Measurements from ENCODE around the gene TTYH2. TPM values are rescaled to one million over a fixed set of nuclear protein-coding genes. Genes with fewer than 3 reads are reported as not detected.
"Not testable (repeated sequence)": the region's sequence is repeated elsewhere in the genome, so short reads cannot be mapped to it uniquely, and the experiment has no call there.

TTYH2 gene
- total and polyA plus RNA-seq, 7 experiments from 2014 or later, result 1.9 to 15.8 (median 9.8) TPM

DNA sequence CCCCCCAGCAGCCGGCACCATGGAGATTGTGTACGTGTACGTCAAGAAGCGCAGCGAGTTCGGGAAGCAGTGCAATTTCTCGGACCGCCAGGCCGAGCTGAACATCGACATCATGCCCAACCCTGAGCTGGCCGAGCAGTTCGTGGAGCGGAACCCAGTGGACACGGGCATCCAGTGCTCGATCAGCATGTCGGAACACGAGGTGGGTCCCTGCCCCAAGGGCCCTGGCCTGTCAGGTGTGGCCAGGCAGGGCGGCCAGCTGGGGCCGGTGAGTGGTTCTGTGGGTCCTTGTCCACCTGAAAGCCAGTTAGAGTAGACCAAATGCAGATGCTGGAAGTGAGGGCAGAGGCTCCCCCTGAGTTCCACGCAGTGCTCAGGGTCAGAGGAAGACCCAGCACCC, 68.4 kb downstream of the TTYH2 start:
- Mint-ChIP-seq H3K9me3 (peaks cover 0 to 3% (median 0%) of the 10 kb centered on the region in 11 donors), H3K27me3 (no peaks in the 10 kb centered on the region), H3K36me3 (peaks cover 0 to 6% (median 0%) of the 10 kb centered on the region in 5 donors), H3K27ac (peak overlapping the region in 7 of 9 donors; percentile 85 to 98 (median 96)), H3K4me1 (peaks cover 14 to 62% (median 35%) of the 10 kb centered on the region in 7 donors), H3K4me3 (no peak overlapping the region)
- no peaks in the 10 kb centered on the region for H3K27me3 ChIP-seq (ENCODE audit: control insufficient read depth in 2 of 2, insufficient read depth in 2 of 2, low read length in 2 of 2)
- H3K4me1 ChIP-seq (ENCODE audit: control insufficient read depth in 2 of 2, insufficient read depth in 2 of 2, low read length in 2 of 2), result peaks cover 42 to 50% of the 10 kb centered on the region in 2 donors
- CTCF ChIA-PET, result interaction anchor here (0.8 to 1.0 kb wide), 2 partner anchors 8 to 14 kb away, joined by 3 to 4 read pairs; no protein-coding TSS in a partner anchor
- ATAC-seq (no peak), DNase-seq (no peak)
- no peak overlapping the region for H3K27ac ChIP-seq (ENCODE audit: low read depth, low read length)
- no peaks in the 10 kb centered on the region for H3K9me3 ChIP-seq (ENCODE audit: control insufficient read depth in 2 of 3, low read length in 3 of 3)
- H3K36me3 ChIP-seq (ENCODE audit: control insufficient read depth in 2 of 3, insufficient read depth in 3 of 3, low read length in 3 of 3), result no peaks in the 10 kb centered on the region
- POLR2A ChIA-PET, result interaction anchor here (0.8 to 3.6 kb wide), 4 partner anchors 14 to 193 kb away, joined by 3 to 16 read pairs (median 3); partner anchors contain the start of gene RPL38
- H3K4me3 ChIP-seq (ENCODE audit: low read length), result no peak overlapping the region
- intact Hi-C loops (cut with micrococcal nuclease), result loop anchor here in 1 of 2 donors (5.0 kb wide), 1 partner anchor 69 kb away; the partner anchor contains the start of gene TTYH2

GRCh38 chr17:74282274-74282586, 68.9 kb downstream of the TTYH2 start:
- H3K9me3 ChIP-seq (ENCODE audit: control insufficient read depth in 2 of 3, low read length in 3 of 3); H3K27ac ChIP-seq (ENCODE audit: low read depth, low read length); H3K27me3 Mint-ChIP-seq; DNase-seq; H3K36me3 Mint-ChIP-seq; H3K9me3 Mint-ChIP-seq; H3K36me3 ChIP-seq (ENCODE audit: control insufficient read depth in 2 of 3, insufficient read depth in 3 of 3, low read length in 3 of 3); H3K27me3 ChIP-seq (ENCODE audit: control insufficient read depth in 2 of 2, insufficient read depth in 2 of 2, low read length in 2 of 2); ATAC-seq: not testable (repeated sequence)
- POLR2A ChIA-PET, result interaction anchor here (0.8 to 3.6 kb wide), 4 partner anchors 15 to 192 kb away, joined by 3 to 16 read pairs (median 3); partner anchors contain the start of gene RPL38
- peaks cover 14 to 64% (median 35%) of the 10 kb centered on the region in 7 donors for H3K4me1 Mint-ChIP-seq
- H3K4me3 Mint-ChIP-seq, result peak overlapping the region in 4 of 10 donors; percentile 41 to 83 (median 65)
- H3K4me1 ChIP-seq (ENCODE audit: control insufficient read depth in 2 of 2, insufficient read depth in 2 of 2, low read length in 2 of 2), result peaks cover 42 to 50% of the 10 kb centered on the region in 2 donors
- CTCF ChIA-PET, result interaction anchor here (0.8 to 1.3 kb wide), 2 partner anchors 8 to 17 kb away, joined by 3 to 5 read pairs; no protein-coding TSS in a partner anchor
- intact Hi-C loops (cut with micrococcal nuclease), result loop anchor here in 1 of 2 donors (5.0 kb wide), 1 partner anchor 70 kb away; the partner anchor contains the start of gene TTYH2
- H3K4me3 ChIP-seq (ENCODE audit: low read length), result peak overlapping the region; percentile 10
- H3K27ac Mint-ChIP-seq, result peak overlapping the region; percentile 85 to 98 (median 95)

DNA sequence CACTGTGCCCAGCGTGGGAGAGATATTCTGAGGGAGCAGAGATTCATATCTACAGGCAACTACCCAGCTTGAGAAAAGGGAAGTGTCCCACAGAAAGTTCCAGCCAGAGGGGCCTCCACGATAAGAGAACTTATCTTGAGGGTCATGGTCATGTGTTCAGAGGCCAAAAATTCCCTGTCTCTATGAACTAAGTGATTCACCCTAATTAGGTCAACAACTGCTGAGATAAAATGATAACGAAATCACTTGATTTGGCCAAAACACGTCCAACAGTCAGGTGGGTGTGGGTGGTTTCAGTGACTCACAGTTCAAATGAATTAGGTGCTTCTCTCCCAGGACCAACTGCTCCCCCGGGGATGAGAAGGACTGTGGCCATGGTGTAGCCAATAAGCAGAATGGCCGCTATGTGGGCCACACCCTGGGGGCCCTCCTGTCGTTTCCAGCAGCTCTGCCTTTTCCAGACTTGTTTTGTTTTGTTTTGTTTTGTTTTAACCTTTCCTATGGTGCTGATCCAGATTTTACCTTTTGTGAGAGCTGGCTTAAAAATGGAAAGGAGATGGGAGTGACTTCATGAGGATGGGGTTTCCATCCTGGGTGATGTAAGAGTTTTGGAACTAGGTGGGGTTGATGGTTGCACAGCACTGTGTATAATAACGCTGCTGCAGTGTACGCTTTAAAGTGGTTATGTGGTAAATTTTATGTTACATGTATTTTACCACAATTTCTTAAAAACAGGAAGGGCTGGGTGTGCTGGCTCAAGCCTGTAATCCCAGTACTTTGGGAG, 69.4 kb downstream of the TTYH2 start:
- peak in 8 of 9 donors; percentile 19 to 69 (median 58) for DNase-seq
- intact Hi-C loops (cut with micrococcal nuclease), result loop anchor here (1.0 to 5.0 kb wide), 2 partner anchors 14 to 70 kb away; partner anchors contain the start of gene TTYH2 (in 1 of the 2)
- POLR2A ChIA-PET, result interaction anchor here (1.0 to 1.6 kb wide), 2 partner anchors 15 to 79 kb away, joined by 3 read pairs; partner anchors contain the start of gene RPL38
- peak overlapping the region; percentile 85 to 98 (median 95) for H3K27ac Mint-ChIP-seq
- peaks cover 0 to 6% (median 0%) of the 10 kb centered on the region in 5 donors for H3K36me3 Mint-ChIP-seq
- peaks cover 14 to 63% (median 35%) of the 10 kb centered on the region in 7 donors for H3K4me1 Mint-ChIP-seq
- H3K36me3 ChIP-seq (ENCODE audit: control insufficient read depth in 2 of 3, insufficient read depth in 3 of 3, low read length in 3 of 3), result no peaks in the 10 kb centered on the region
- peaks cover 0 to 3% (median 0%) of the 10 kb centered on the region in 11 donors for H3K9me3 Mint-ChIP-seq
- no peaks in the 10 kb centered on the region for H3K27me3 Mint-ChIP-seq
- peak overlapping the region; percentile 10 for H3K4me3 ChIP-seq (ENCODE audit: low read length)
- peak overlapping the region; percentile 36 to 83 (median 52) for H3K4me3 Mint-ChIP-seq
- H3K27ac ChIP-seq (ENCODE audit: low read depth, low read length), result no peak overlapping the region
- H3K27me3 ChIP-seq (ENCODE audit: control insufficient read depth in 2 of 2, insufficient read depth in 2 of 2, low read length in 2 of 2), result no peaks in the 10 kb centered on the region
- peak; percentile 74 for ATAC-seq
- CTCF ChIA-PET, result interaction anchor here (1.3 kb wide), 1 partner anchor 16 kb away, joined by 5 read pairs; no protein-coding TSS in a partner anchor
- peaks cover 42 to 50% of the 10 kb centered on the region in 2 donors for H3K4me1 ChIP-seq (ENCODE audit: control insufficient read depth in 2 of 2, insufficient read depth in 2 of 2, low read length in 2 of 2)
- H3K9me3 ChIP-seq (ENCODE audit: control insufficient read depth in 2 of 3, low read length in 3 of 3), result no peaks in the 10 kb centered on the region

GRCh38 chr17:74283371-74283673, 70.0 kb downstream of the TTYH2 start:
- Histone ChIP-seq H3K4me1 (ENCODE audit: control insufficient read depth in 2 of 2, insufficient read depth in 2 of 2, low read length in 2 of 2) (peaks cover 42 to 50% of the 10 kb centered on the region in 2 donors), H3K9me3 (ENCODE audit: control insufficient read depth in 2 of 3, low read length in 3 of 3) (no peaks in the 10 kb centered on the region), H3K36me3 (ENCODE audit: control insufficient read depth in 2 of 3, insufficient read depth in 3 of 3, low read length in 3 of 3) (no peaks in the 10 kb centered on the region), H3K27me3 (ENCODE audit: control insufficient read depth in 2 of 2, insufficient read depth in 2 of 2, low read length in 2 of 2) (no peaks in the 10 kb centered on the region), H3K4me3 (ENCODE audit: low read length) (no peak overlapping the region), H3K27ac (ENCODE audit: low read depth, low read length) (no peak overlapping the region)
- Mint-ChIP-seq H3K36me3 (peaks cover 0 to 6% (median 0%) of the 10 kb centered on the region in 5 donors), H3K4me3 (peak overlapping the region in 7 of 10 donors; percentile 29 to 83 (median 53)), H3K9me3 (peaks cover 0 to 3% (median 0%) of the 10 kb centered on the region in 11 donors), H3K4me1 (peaks cover 14 to 64% (median 35%) of the 10 kb centered on the region in 7 donors), H3K27me3 (no peaks in the 10 kb centered on the region), H3K27ac (peak overlapping the region; percentile 85 to 98 (median 95))
- ChIA-PET CTCF (interaction anchor here (1.3 kb wide), 1 partner anchor 15 kb away, joined by 5 read pairs; no protein-coding TSS in a partner anchor), POLR2A (interaction anchor here (1.2 kb wide), 1 partner anchor 72 kb away, joined by 4 read pairs; no protein-coding TSS in a partner anchor)
- intact Hi-C loops (cut with micrococcal nuclease), result loop anchor here (1.0 to 5.0 kb wide), 2 partner anchors 13 to 71 kb away; partner anchors contain the start of gene TTYH2 (in 1 of the 2)
- DNase-seq (no peak), ATAC-seq (no peak)

GRCh38 chr17:74287031-74287602, 73.7 kb downstream of the TTYH2 start:
- Mint-ChIP-seq H3K27me3 (no peaks in the 10 kb centered on the region), H3K9me3 (peaks cover 0 to 3% (median 0%) of the 10 kb centered on the region in 11 donors), H3K27ac (peak overlapping the region in 2 of 9 donors; percentile 47 to 82), H3K4me1 (peaks cover 9 to 51% (median 22%) of the 10 kb centered on the region in 7 donors), H3K4me3 (no peak overlapping the region), H3K36me3 (peaks cover 0 to 3% (median 0%) of the 10 kb centered on the region in 5 donors)
- no peak for ATAC-seq
- ChIA-PET POLR2A (interaction anchor here (0.6 kb wide), 1 partner anchor 11 kb away, joined by 3 read pairs; no protein-coding TSS in a partner anchor), CTCF (interaction anchor here (0.9 kb wide), 1 partner anchor 14 kb away, joined by 3 read pairs; no protein-coding TSS in a partner anchor)
- Histone ChIP-seq H3K27ac (ENCODE audit: low read depth, low read length) (no peak overlapping the region), H3K9me3 (ENCODE audit: control insufficient read depth in 2 of 3, low read length in 3 of 3) (no peaks in the 10 kb centered on the region), H3K36me3 (ENCODE audit: control insufficient read depth in 2 of 3, insufficient read depth in 3 of 3, low read length in 3 of 3) (no peaks in the 10 kb centered on the region), H3K27me3 (ENCODE audit: control insufficient read depth in 2 of 2, insufficient read depth in 2 of 2, low read length in 2 of 2) (no peaks in the 10 kb centered on the region), H3K4me3 (ENCODE audit: low read length) (no peak overlapping the region), H3K4me1 (ENCODE audit: control insufficient read depth in 2 of 2, insufficient read depth in 2 of 2, low read length in 2 of 2) (peaks cover 26 to 29% of the 10 kb centered on the region in 2 donors)
- DNase-seq, result no peak
- intact Hi-C loops (cut with micrococcal nuclease), result no loop called here

DNA sequence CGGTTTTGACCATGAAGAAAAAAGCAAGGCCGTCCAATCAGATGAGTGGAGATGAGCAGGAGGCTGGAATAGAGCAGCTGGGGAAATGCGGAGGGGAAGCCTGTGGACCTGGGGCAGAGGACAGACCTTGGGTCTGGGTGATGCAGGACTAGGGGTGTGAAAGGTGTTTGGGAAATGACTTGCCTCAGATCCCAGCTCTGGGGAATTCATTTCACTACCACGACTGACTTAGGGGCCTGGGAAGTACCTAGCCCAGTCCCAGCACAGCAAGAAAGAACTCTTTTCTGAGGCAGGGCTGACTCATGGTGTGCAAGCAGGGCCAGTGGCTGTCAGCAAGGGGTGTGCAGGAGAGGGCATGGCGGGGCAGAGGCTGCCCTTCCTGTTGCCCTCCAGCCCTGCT, 75.4 kb downstream of the TTYH2 start:
- Histone ChIP-seq H3K36me3 (ENCODE audit: control insufficient read depth in 2 of 3, insufficient read depth in 3 of 3, low read length in 3 of 3) (no peaks in the 10 kb centered on the region), H3K27me3 (ENCODE audit: control insufficient read depth in 2 of 2, insufficient read depth in 2 of 2, low read length in 2 of 2) (no peaks in the 10 kb centered on the region), H3K27ac (ENCODE audit: low read depth, low read length) (no peak overlapping the region), H3K4me3 (ENCODE audit: low read length) (no peak overlapping the region), H3K4me1 (ENCODE audit: control insufficient read depth in 2 of 2, insufficient read depth in 2 of 2, low read length in 2 of 2) (peaks cover 13 to 14% of the 10 kb centered on the region in 2 donors), H3K9me3 (ENCODE audit: control insufficient read depth in 2 of 3, low read length in 3 of 3) (no peaks in the 10 kb centered on the region)
- Mint-ChIP-seq H3K27ac (peak overlapping the region in 2 of 9 donors; percentile 38 to 82), H3K4me3 (no peak overlapping the region), H3K9me3 (no peaks in the 10 kb centered on the region), H3K4me1 (peaks cover 5 to 39% (median 12%) of the 10 kb centered on the region in 7 donors), H3K36me3 (no peaks in the 10 kb centered on the region), H3K27me3 (no peaks in the 10 kb centered on the region)
- POLR2A ChIA-PET, result interaction anchor here (0.7 kb wide), 1 partner anchor 17 kb away, joined by 5 read pairs; no protein-coding TSS in a partner anchor
- CTCF ChIA-PET, result interaction anchor here (1.2 kb wide), 1 partner anchor 11 kb away, joined by 3 read pairs; no protein-coding TSS in a partner anchor
- ATAC-seq, result no peak
- intact Hi-C loops (cut with micrococcal nuclease), result no loop called here
- no peak for DNase-seq

All from naive thymus-derived CD4-positive, alpha-beta T cell (primary cell).